Measurements from ENCODE around the gene REEP1.

DNA sequence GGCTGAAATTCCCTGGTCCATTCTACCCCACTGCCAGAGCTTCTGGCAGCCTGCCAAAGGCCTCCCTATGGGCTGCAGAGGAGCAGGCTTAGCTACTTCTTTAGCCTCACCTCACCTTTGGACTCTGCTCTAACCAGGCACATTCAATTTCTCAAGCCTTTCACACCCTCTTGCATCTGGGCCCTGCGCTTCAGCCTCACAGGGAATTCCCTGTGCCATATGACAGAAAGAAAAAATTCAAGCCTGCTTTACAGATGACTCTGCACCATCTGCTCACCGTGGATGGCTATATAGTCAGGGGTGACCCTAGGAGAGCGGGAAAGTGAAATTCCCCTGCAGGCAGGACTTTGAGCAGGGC, 62.5 kb downstream of the REEP1 start:
- TF ChIP-seq CTCF (IDR thresholded peaks at IDR 0.05) (no peak), POLR2AphosphoS5 (IDR thresholded peaks at IDR 0.05) (no peak), EP300 (IDR thresholded peaks at IDR 0.05) (no peak)
